Uterus (tissue), 2 donors: ENCODE results near the gene TRIM38.
"Not testable (repeated sequence)": the region's sequence is repeated elsewhere in the genome, so short reads cannot be mapped to it uniquely, and the experiment has no call there.

Source experiments
- POLR2A ChIP-seq, 2 donors: fragments of 450-650 bp; IDR thresholded peaks; one replicate each; pipeline ENCODE4 v1.6.1; 2016; ENCODE audit warnings: antibody characterized with exemption in 2 of 2, mild to moderate bottlenecking in 1 of 2, moderate library complexity in 1 of 2
- TF ChIP-seq, protein P1 (sequence below), 4 experiments: fragments of 200-600 bp in 2 of 4; fragments of 450-650 bp in 2 of 4; sonication (generic) in 2 of 4; IDR thresholded peaks; one replicate each; pipeline ENCODE4 v1.5.1; 2016 to 2019; ENCODE audit warnings: antibody characterized with exemption in 4 of 4, mild to moderate bottlenecking in 2 of 4, moderate library complexity in 1 of 4

DNA sequence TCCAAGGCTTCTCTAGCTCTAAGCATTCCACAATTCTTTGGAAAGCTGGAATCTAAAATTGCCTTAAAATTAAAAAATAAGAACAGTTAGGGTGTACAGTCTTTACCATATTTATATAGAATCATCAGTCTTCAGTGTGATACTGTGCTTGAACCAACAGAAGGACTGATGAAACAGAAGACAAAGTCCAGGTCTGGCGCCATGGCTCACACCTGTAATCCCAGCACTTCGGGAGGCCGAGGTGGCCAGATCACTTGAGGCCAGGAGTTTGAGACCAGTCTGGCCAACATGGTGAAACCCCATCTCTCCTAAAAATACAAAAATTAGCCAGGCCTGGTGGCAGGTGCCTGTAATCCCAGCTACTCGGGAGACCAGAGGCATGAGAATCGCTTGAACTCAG, 51.8 kb downstream of the TRIM38 start:
- TF ChIP-seq, protein P1, sequence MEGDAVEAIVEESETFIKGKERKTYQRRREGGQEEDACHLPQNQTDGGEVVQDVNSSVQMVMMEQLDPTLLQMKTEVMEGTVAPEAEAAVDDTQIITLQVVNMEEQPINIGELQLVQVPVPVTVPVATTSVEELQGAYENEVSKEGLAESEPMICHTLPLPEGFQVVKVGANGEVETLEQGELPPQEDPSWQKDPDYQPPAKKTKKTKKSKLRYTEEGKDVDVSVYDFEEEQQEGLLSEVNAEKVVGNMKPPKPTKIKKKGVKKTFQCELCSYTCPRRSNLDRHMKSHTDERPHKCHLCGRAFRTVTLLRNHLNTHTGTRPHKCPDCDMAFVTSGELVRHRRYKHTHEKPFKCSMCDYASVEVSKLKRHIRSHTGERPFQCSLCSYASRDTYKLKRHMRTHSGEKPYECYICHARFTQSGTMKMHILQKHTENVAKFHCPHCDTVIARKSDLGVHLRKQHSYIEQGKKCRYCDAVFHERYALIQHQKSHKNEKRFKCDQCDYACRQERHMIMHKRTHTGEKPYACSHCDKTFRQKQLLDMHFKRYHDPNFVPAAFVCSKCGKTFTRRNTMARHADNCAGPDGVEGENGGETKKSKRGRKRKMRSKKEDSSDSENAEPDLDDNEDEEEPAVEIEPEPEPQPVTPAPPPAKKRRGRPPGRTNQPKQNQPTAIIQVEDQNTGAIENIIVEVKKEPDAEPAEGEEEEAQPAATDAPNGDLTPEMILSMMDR (IDR thresholded peaks at IDR 0.05): not testable (repeated sequence)
- not testable (repeated sequence) for TF ChIP-seq POLR2A (IDR thresholded peaks at IDR 0.05)
